ENCODE data around the gene KDM6A.

- TF ChIP-seq CTCF (IDR thresholded peaks at IDR 0.05) (no peak), ZFX (IDR thresholded peaks at IDR 0.05; ENCODE audit: borderline replicate concordance) (no peak)
These were observed 256.0 kb downstream of the KDM6A start for GRCh38 chrX:45128896-45129454.

Measured in 22Rv1 (cell line).